K562 (cell line): ENCODE data around the gene ANKMY1. TPM values are rescaled to one million over a fixed set of nuclear protein-coding genes. Genes with fewer than 3 reads are reported as not detected.

Experiments
- ATAC-seq: fragments of 200-7000 bp; cut with Tn5 transposase; 3 replicates; pipeline ENCODE4 v1.9.1; 2020; ENCODE audit warnings: moderate library complexity
- BruUV-seq: library from RNA; stranded (reverse); fragments of 400-500 nt; replicated peaks from 2 replicates; lab custom pipeline; 2021; lab: Mats Ljungman, UMichigan
- CTCF ChIA-PET: fragments of 300-600 bp; formaldehyde crosslinking; extraction: SDS; loops from one replicate; lab custom pipeline; 2021; ENCODE audit warnings: low intra/inter-chr PET ratio; lab: Yijun Ruan, JAX
- POLR2A ChIA-PET: fragments of 300-600, 350-650 bp; sonication (Branson Sonifier 250); formaldehyde crosslinking; extraction: SDS; loops from one replicate; lab custom pipeline; 2021; ENCODE audit warnings: antibody characterized with exemption, inconsistent platforms; lab: Yijun Ruan, JAX
- DNase-seq, 4 experiments: peaks; one replicate each; pipeline versions ENCODE4 v3.0.0 to v3.0.0-alpha.2; 2011 to 2018; ENCODE audit warnings: low spot score in 3 of 4, mixed read lengths in 3 of 4; ENCODE audit errors: extremely low read depth in 1 of 4
- FAIRE-seq: peaks from 2 replicates; lab custom pipeline; 2011; peaks lifted over from hg19 to GRCh38; lab: Jason Lieb, UNC
- H2AFZ ChIP-seq: 2 replicates; pipeline ENCODE4 v1.6.0; 2011; ENCODE audit warnings: low read depth, low read length, control low read depth, inconsistent platforms
- H3K27ac ChIP-seq: fragments of 200-600 bp; 3 replicates; pipeline ENCODE4 v1.8.0; 2011; ENCODE audit warnings: low read depth, mild to moderate bottlenecking, control low read depth, inconsistent platforms, low read length, moderate library complexity, mixed read lengths; ENCODE audit errors: extremely low read depth
- H3K27me3 ChIP-seq, 2 experiments: fragments of 300-600 bp in 1 of 2; 2 replicates in 1 of 2; 3 replicates in 1 of 2; pipeline versions ENCODE4 v1.6.0 to v1.8.0; 2011; ENCODE audit warnings: inconsistent platforms in 2 of 2, low read length in 2 of 2, mild to moderate bottlenecking in 1 of 2, mixed read lengths in 1 of 2, moderate library complexity in 1 of 2; ENCODE audit not compliant: control insufficient read depth in 2 of 2, insufficient read depth in 2 of 2
- H3K36me3 ChIP-seq: fragments of 300-600 bp; 3 replicates; pipeline ENCODE4 v1.8.0; 2011; ENCODE audit warnings: mild to moderate bottlenecking, low read length, inconsistent platforms; ENCODE audit not compliant: control insufficient read depth, insufficient read depth
- H3K4me1 ChIP-seq, 2 experiments: fragments of 200-600 bp in 1 of 2; replicated peaks in 1 of 2; 2 replicates in 1 of 2; 3 replicates in 1 of 2; pipeline versions ENCODE4 v1.5.1 to v1.8.0; 2011; ENCODE audit warnings: inconsistent platforms in 2 of 2, low read length in 2 of 2, mild to moderate bottlenecking in 1 of 2, mixed read lengths in 1 of 2, moderate library complexity in 1 of 2; ENCODE audit not compliant: control insufficient read depth in 2 of 2, insufficient read depth in 2 of 2
- H3K4me2 ChIP-seq: 2 replicates; pipeline ENCODE4 v1.6.1; 2011; ENCODE audit warnings: low read length, control low read depth, inconsistent platforms, mixed read lengths; ENCODE audit not compliant: insufficient read depth
- H3K4me3 ChIP-seq: fragments of 200-600 bp; sonication (generic), shearing (Covaris generic); 2 replicates; pipeline ENCODE4 v1.5.1; 2016; ENCODE audit warnings: control low read depth, inconsistent platforms
- H3K79me2 ChIP-seq: fragments of 200-600 bp; 3 replicates; pipeline ENCODE4 v1.8.0; 2011; ENCODE audit warnings: low read length, inconsistent platforms; ENCODE audit not compliant: control insufficient read depth, insufficient read depth
- H3K9ac ChIP-seq, 2 experiments: 2 replicates each; pipeline versions ENCODE4 v1.6.0 to v1.6.1; 2011; ENCODE audit warnings: low read depth in 2 of 2, low read length in 2 of 2, control low read depth in 1 of 2, inconsistent platforms in 1 of 2, mild to moderate bottlenecking in 1 of 2, mixed read lengths in 1 of 2; ENCODE audit not compliant: insufficient read depth in 1 of 2
- H3K9me1 ChIP-seq: one replicate; pipeline ENCODE4 v1.6.0; 2011; ENCODE audit warnings: inconsistent platforms, mild to moderate bottlenecking, low read length, moderate library complexity; ENCODE audit not compliant: control insufficient read depth, insufficient read depth
- H3K9me3 ChIP-seq: replicated peaks from 2 replicates; pipeline ENCODE4 v1.5.1; 2011; ENCODE audit warnings: low read depth, low read length, inconsistent platforms; ENCODE audit not compliant: control insufficient read depth, insufficient read depth
- H4K20me1 ChIP-seq: replicated peaks from 2 replicates; pipeline ENCODE4 v1.6.1; 2011; ENCODE audit warnings: low read length, inconsistent platforms, mixed read lengths; ENCODE audit not compliant: control insufficient read depth, insufficient read depth
- FOXP1 ChIP-seq: sonication (generic); formaldehyde crosslinking; IDR thresholded peaks from 2 replicates; pipeline ENCODE4 v1.8.0; 2022; ENCODE audit warnings: mild to moderate bottlenecking, missing genetic modification reagents
- HEY1 ChIP-seq: fragments of 250-450 bp; sonication (Bioruptor Pico); IDR thresholded peaks from 2 replicates; pipeline ENCODE4 v1.5.0; 2020; ENCODE audit warnings: mild to moderate bottlenecking, moderate library complexity, borderline replicate concordance
- MAFK ChIP-seq: IDR thresholded peaks from 2 replicates; pipeline ENCODE4 v1.6.1; 2011; ENCODE audit warnings: low read length, improper control_type of control experiment
- MTA3 ChIP-seq: fragments of 450-650 bp; formaldehyde crosslinking; IDR thresholded peaks from 2 replicates; pipeline ENCODE4 v1.6.1; 2017; ENCODE audit warnings: mild to moderate bottlenecking, borderline replicate concordance
- POLR2G ChIP-seq: fragments of 200-400 bp; formaldehyde crosslinking; IDR thresholded peaks from 2 replicates; pipeline ENCODE4 v1.6.1; 2017; ENCODE audit warnings: low read depth, mild to moderate bottlenecking, antibody characterized with exemption, low read length, moderate library complexity
- ZC3H8 ChIP-seq: fragments of 450-650 bp; IDR thresholded peaks from 2 replicates; pipeline ENCODE4 v1.6.1; 2017
- WGBS: fragments of 100-300 bp; shearing (Covaris generic); methylation state at CpG from one replicate; pipeline ENCODE4 v1.1.6; 2016; ENCODE audit warnings: low coverage, mixed read lengths; ENCODE audit not compliant: insufficient coverage; ENCODE audit errors: missing lambda C conversion rate; 5-methylcytosine and 5-hydroxymethylcytosine counted together
- in situ Hi-C: fragments of 300-500 bp; cut with MboI; formaldehyde crosslinking; loops from 4 replicates; pipeline ENCODE4 v1.15.0; 2018; ENCODE audit warnings: inconsistent platforms, mixed read lengths
- intact Hi-C: fragments of 100-400 bp; cut with micrococcal nuclease; formaldehyde crosslinking; loops from 2 replicates; pipeline ENCODE4 v1.14.2; 2022
- polyA plus RNA-seq, 8 experiments: library from polyadenylated mRNA; depleted of rRNA in 4 of 8; stranded (reverse) in 5 of 8; unstranded in 3 of 8; fragments of >200 nt; fragmentation: Nextera tagmentation in 2 of 8; fragmentation: Illumina TruSeq in 1 of 8; extraction: Ambion mirVana in 2 of 8; extraction: Trizol in 1 of 8; gene quantifications; 2 replicates each; pipeline versions ENCODE4 v1.2.1 to v1.2.3, GENCODE V29; 2011 to 2014; ENCODE audit warnings: inconsistent platforms in 1 of 8, missing spikeins in 1 of 8
- total RNA-seq, 7 experiments: library from RNA; depleted of rRNA in 6 of 7; stranded (reverse); fragments of >200 nt in 6 of 7; fragmentation: Illumina TruSeq in 2 of 7; extraction: Trizol in 2 of 7; gene quantifications; 2 replicates each; pipeline versions ENCODE4 v1.2.1 to v1.2.3, GENCODE V29; 2011 to 2021; ENCODE audit warnings: low replicate concordance in 1 of 7
- TF ChIP-seq, protein P1 (sequence below): fragments of 250-450 bp; sonication (Bioruptor Pico); IDR thresholded peaks from 2 replicates; pipeline ENCODE4 v1.5.0; 2021
- TF ChIP-seq, protein P2 (sequence below): fragments of 250-450 bp; sonication (Bioruptor Pico); IDR thresholded peaks from 2 replicates; pipeline ENCODE4 v1.4.0; 2020; ENCODE audit warnings: mild to moderate bottlenecking, moderate library complexity, borderline replicate concordance
- TF ChIP-seq, protein P3 (sequence below): fragments of 450-650 bp; IDR thresholded peaks from 2 replicates; pipeline ENCODE4 v1.6.1; 2016; ENCODE audit warnings: low read depth, mild to moderate bottlenecking, moderate library complexity
- TF ChIP-seq, protein P4 (sequence below): fragments of 450-650 bp; IDR thresholded peaks from 2 replicates; pipeline ENCODE4 v1.6.1; 2016; ENCODE audit warnings: low read depth

The ANKMY1 gene
- total and polyA plus RNA-seq, 9 of the 15 experiments (the other 6 are each of a cell fraction or from before 2014, with no cell fraction given), result 0.75 to 15.1 (median 11.7) TPM

DNA sequence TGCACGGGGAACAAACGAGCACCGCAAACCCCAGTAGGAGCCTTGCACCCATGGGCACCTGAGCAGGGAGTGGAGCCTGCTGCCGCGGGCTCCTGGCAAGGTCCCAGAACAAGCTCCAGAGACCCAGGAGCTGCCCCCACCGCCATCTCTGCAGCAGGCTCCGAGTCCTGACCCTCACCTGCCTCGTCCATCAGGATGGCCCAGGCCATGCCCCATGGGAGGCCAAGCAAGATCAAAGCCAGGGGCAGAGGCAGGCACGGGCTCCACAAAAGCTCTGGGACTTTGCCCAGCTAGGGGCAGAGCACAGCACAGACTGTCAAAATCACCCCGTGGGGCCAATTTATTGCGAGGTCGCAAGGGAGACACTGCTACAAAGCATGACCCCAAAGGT lies 78.7 kb downstream of the ANKMY1 start:
- H3K9me1 ChIP-seq, result no peaks in the 10 kb centered on the region
- H4K20me1 ChIP-seq, result no peaks in the 10 kb centered on the region
- in situ Hi-C loops (no loop called here), intact Hi-C loops (no loop called here)
- H3K4me3 ChIP-seq, result no peak overlapping the region
- H3K36me3 ChIP-seq, result no peaks in the 10 kb centered on the region
- H3K4me2 ChIP-seq, result no peak overlapping the region
- no TSS peak for BruUV-seq
- ATAC-seq (no peak), FAIRE-seq (no peak), DNase-seq (no peak)
- H3K9me3 ChIP-seq, result no peaks in the 10 kb centered on the region; the same call in 1 of the 2 replicates
- H3K27ac ChIP-seq, result no peak overlapping the region
- no peaks in the 10 kb centered on the region for H3K79me2 ChIP-seq
- 64% methylated on average over 4 of the region's 12 CpGs for WGBS
- H3K27me3 ChIP-seq, result no peaks in the 10 kb centered on the region
- no peaks in the 10 kb centered on the region for H3K4me1 ChIP-seq
- H2AFZ ChIP-seq, result no peak overlapping the region
- H3K9ac ChIP-seq, result no peak overlapping the region
- POLR2A ChIA-PET, result no interaction called here
- CTCF ChIA-PET, result no interaction called here
- no peak for TF ChIP-seq MAFK
- TF ChIP-seq, protein P1, sequence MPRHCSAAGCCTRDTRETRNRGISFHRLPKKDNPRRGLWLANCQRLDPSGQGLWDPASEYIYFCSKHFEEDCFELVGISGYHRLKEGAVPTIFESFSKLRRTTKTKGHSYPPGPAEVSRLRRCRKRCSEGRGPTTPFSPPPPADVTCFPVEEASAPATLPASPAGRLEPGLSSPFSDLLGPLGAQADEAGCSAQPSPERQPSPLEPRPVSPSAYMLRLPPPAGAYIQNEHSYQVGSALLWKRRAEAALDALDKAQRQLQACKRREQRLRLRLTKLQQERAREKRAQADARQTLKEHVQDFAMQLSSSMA (CRISPR knock-in tag), result no peak
- no peak for TF ChIP-seq MTA3
- TF ChIP-seq, protein P2, sequence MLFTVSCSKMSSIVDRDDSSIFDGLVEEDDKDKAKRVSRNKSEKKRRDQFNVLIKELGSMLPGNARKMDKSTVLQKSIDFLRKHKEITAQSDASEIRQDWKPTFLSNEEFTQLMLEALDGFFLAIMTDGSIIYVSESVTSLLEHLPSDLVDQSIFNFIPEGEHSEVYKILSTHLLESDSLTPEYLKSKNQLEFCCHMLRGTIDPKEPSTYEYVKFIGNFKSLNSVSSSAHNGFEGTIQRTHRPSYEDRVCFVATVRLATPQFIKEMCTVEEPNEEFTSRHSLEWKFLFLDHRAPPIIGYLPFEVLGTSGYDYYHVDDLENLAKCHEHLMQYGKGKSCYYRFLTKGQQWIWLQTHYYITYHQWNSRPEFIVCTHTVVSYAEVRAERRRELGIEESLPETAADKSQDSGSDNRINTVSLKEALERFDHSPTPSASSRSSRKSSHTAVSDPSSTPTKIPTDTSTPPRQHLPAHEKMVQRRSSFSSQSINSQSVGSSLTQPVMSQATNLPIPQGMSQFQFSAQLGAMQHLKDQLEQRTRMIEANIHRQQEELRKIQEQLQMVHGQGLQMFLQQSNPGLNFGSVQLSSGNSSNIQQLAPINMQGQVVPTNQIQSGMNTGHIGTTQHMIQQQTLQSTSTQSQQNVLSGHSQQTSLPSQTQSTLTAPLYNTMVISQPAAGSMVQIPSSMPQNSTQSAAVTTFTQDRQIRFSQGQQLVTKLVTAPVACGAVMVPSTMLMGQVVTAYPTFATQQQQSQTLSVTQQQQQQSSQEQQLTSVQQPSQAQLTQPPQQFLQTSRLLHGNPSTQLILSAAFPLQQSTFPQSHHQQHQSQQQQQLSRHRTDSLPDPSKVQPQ, result no peak
- TF ChIP-seq POLR2G, result no peak
- no peak for TF ChIP-seq FOXP1 (CRISPR knock-in tag)
- TF ChIP-seq, protein P3, sequence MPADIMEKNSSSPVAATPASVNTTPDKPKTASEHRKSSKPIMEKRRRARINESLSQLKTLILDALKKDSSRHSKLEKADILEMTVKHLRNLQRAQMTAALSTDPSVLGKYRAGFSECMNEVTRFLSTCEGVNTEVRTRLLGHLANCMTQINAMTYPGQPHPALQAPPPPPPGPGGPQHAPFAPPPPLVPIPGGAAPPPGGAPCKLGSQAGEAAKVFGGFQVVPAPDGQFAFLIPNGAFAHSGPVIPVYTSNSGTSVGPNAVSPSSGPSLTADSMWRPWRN, result no peak
- TF ChIP-seq, protein P4, sequence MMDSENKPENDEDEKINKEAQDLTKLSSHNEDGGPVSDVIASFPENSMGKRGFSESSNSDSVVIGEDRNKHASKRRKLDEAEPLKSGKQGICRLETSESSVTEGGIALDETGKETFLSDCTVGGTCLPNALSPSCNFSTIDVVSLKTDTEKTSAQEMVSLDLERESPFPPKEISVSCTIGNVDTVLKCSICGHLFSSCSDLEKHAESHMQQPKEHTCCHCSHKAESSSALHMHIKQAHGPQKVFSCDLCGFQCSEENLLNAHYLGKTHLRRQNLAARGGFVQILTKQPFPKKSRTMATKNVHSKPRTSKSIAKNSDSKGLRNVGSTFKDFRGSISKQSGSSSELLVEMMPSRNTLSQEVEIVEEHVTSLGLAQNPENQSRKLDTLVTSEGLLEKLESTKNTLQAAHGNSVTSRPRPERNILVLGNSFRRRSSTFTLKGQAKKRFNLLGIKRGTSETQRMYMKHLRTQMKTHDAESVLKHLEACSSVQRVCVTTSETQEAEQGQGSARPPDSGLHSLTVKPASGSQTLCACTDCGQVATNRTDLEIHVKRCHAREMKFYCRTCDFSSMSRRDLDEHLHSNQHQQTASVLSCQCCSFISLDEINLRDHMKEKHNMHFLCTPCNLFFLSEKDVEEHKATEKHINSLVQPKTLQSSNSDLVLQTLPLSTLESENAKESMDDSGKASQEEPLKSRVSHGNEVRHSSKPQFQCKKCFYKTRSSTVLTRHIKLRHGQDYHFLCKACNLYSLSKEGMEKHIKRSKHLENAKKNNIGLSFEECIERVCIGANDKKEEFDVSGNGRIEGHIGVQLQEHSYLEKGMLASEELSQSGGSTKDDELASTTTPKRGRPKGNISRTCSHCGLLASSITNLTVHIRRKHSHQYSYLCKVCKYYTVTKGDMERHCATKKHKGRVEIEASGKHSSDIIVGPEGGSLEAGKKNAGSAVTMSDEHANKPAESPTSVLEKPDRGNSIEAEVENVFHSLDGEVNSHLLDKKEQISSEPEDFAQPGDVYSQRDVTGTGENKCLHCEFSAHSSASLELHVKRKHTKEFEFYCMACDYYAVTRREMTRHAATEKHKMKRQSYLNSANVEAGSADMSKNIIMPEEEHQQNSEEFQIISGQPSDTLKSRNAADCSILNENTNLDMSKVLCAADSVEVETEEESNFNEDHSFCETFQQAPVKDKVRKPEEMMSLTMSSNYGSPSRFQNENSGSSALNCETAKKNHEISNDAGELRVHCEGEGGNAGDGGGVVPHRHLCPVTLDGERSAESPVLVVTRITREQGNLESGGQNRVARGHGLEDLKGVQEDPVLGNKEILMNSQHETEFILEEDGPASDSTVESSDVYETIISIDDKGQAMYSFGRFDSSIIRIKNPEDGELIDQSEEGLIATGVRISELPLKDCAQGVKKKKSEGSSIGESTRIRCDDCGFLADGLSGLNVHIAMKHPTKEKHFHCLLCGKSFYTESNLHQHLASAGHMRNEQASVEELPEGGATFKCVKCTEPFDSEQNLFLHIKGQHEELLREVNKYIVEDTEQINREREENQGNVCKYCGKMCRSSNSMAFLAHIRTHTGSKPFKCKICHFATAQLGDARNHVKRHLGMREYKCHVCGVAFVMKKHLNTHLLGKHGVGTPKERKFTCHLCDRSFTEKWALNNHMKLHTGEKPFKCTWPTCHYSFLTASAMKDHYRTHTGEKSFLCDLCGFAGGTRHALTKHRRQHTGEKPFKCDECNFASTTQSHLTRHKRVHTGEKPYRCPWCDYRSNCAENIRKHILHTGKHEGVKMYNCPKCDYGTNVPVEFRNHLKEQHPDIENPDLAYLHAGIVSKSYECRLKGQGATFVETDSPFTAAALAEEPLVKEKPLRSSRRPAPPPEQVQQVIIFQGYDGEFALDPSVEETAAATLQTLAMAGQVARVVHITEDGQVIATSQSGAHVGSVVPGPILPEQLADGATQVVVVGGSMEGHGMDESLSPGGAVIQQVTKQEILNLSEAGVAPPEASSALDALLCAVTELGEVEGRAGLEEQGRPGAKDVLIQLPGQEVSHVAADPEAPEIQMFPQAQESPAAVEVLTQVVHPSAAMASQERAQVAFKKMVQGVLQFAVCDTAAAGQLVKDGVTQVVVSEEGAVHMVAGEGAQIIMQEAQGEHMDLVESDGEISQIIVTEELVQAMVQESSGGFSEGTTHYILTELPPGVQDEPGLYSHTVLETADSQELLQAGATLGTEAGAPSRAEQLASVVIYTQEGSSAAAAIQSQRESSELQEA, result no peak
- no peak for TF ChIP-seq ZC3H8
- TF ChIP-seq HEY1, result no peak
